Erythroblast (primary cell): ENCODE data around the gene USP53.
A peak's percentile ranks its signal among the peaks of the same experiment; 100 is the strongest.

Experiments used
- GATA1 ChIP-seq: IDR thresholded peaks from 2 replicates; pipeline ENCODE4 v1.6.1; 2011; ENCODE audit warnings: low read depth, mild to moderate bottlenecking, control low read depth, low read length, moderate library complexity
- POLR2A ChIP-seq: IDR thresholded peaks from 2 replicates; pipeline ENCODE4 v1.6.1; 2011; ENCODE audit warnings: mild to moderate bottlenecking, low read length

GRCh38 chr4:119300101-119300978 lies 87.8 kb downstream of the USP53 start:
- TF ChIP-seq POLR2A: peak; percentile 85
- TF ChIP-seq GATA1: no peak
